ENCODE data around the gene APOH.

The APOH gene

GRCh38 chr17:66228887-66229782 is at the start of gene APOH:
APOH (minus strand) TSS chr17:66229415; CDS start chr17:66229379, 36 bp downstream.
- Histone ChIP-seq H3K9me3 (ENCODE audit: insufficient read depth, low read depth, low read length) (no peaks in the 10 kb centered on the region), H3K36me3 (ENCODE audit: insufficient read depth, low read depth, low read length) (no peaks in the 10 kb centered on the region), H3K4me3 (ENCODE audit: low read length) (no peak within 1 kb of the TSS), H3K4me1 (ENCODE audit: insufficient read depth, low read length) (no peaks in the 10 kb centered on the region), H3K27ac (ENCODE audit: low read length) (no peak within 1 kb of the TSS), H3K27me3 (ENCODE audit: insufficient read depth, low read length) (no peaks in the 10 kb centered on the region), H3K9ac (ENCODE audit: low read depth, low read length) (no peak within 1 kb of the TSS)

- Histone ChIP-seq H3K27me3 (ENCODE audit: insufficient read depth, low read length) (no peaks in the 10 kb centered on the region), H3K9me3 (ENCODE audit: insufficient read depth, low read depth, low read length) (no peaks in the 10 kb centered on the region; the same call in 1 of the 2 replicates), H3K27ac (ENCODE audit: low read length) (no peak overlapping the region), H3K4me3 (ENCODE audit: low read length) (no peak overlapping the region), H3K4me1 (ENCODE audit: insufficient read depth, low read length) (no peaks in the 10 kb centered on the region), H3K9ac (ENCODE audit: low read depth, low read length) (no peak overlapping the region), H3K36me3 (ENCODE audit: insufficient read depth, low read depth, low read length) (no peaks in the 10 kb centered on the region)
Observed at GRCh38 chr17:66277191-66277590, 48.0 kb upstream of the APOH start.

- Histone ChIP-seq H3K4me1 (ENCODE audit: insufficient read depth, low read length) (no peaks in the 10 kb centered on the region), H3K27ac (ENCODE audit: low read length) (no peak overlapping the region), H3K4me3 (ENCODE audit: low read length) (no peak overlapping the region), H3K27me3 (ENCODE audit: insufficient read depth, low read length) (no peaks in the 10 kb centered on the region), H3K9ac (ENCODE audit: low read depth, low read length) (no peak overlapping the region), H3K36me3 (ENCODE audit: insufficient read depth, low read depth, low read length) (no peaks in the 10 kb centered on the region), H3K9me3 (ENCODE audit: insufficient read depth, low read depth, low read length) (no peaks in the 10 kb centered on the region; the same call in 1 of the 2 replicates)
Observed at GRCh38 chr17:66276328-66276937, 47.2 kb upstream of the APOH start.

DNA sequence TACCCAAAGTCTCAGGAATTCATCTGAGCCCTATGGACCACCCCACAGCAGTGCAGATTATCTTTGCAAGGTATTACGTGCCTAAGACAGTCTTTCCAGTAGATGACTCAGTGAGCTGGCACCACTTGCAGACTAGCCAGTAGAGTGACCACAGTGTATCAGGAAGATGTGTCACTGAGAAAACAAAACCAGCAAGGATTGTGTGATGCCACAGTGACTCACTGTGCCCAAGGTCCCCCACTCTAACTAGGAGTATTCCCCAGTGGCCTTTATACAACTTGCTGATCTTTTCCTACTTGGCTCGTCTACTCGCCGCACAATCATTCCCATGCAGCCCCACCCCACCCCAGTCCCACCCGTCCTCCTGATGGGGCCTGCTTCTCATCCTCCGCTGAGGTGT is 46.4 kb upstream of the APOH start:
- Histone ChIP-seq H3K9me3 (ENCODE audit: insufficient read depth, low read depth, low read length) (no peaks in the 10 kb centered on the region; the same call in none of the 2 replicates), H3K27me3 (ENCODE audit: insufficient read depth, low read length) (no peaks in the 10 kb centered on the region), H3K9ac (ENCODE audit: low read depth, low read length) (no peak overlapping the region), H3K36me3 (ENCODE audit: insufficient read depth, low read depth, low read length) (no peaks in the 10 kb centered on the region), H3K4me3 (ENCODE audit: low read length) (no peak overlapping the region), H3K27ac (ENCODE audit: low read length) (no peak overlapping the region), H3K4me1 (ENCODE audit: insufficient read depth, low read length) (no peaks in the 10 kb centered on the region)

DNA sequence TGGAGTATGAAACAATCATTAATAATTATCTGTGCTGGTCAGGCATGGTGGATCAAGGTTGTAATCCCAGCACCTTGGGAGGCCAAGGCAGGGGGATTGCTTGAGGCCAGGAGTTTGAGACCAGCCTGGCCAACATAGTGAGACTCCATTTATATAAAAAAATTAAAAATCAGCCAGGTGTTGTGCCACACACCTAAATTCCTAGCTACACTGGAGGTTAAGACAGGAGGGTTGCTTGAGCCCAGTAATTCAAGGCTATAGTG is 44.3 kb upstream of the APOH start:
- Histone ChIP-seq H3K4me1 (ENCODE audit: insufficient read depth, low read length) (no peaks in the 10 kb centered on the region), H3K9me3 (ENCODE audit: insufficient read depth, low read depth, low read length) (peaks cover 6% of the 10 kb centered on the region), H3K4me3 (ENCODE audit: low read length) (no peak overlapping the region), H3K9ac (ENCODE audit: low read depth, low read length) (no peak overlapping the region), H3K36me3 (ENCODE audit: insufficient read depth, low read depth, low read length) (no peaks in the 10 kb centered on the region), H3K27me3 (ENCODE audit: insufficient read depth, low read length) (no peaks in the 10 kb centered on the region), H3K27ac (ENCODE audit: low read length) (no peak overlapping the region)

GRCh38 chr17:66272811-66273585 is 43.8 kb upstream of the APOH start:
- Histone ChIP-seq H3K27ac (ENCODE audit: low read length) (no peak overlapping the region), H3K9ac (ENCODE audit: low read depth, low read length) (no peak overlapping the region), H3K27me3 (ENCODE audit: insufficient read depth, low read length) (no peaks in the 10 kb centered on the region), H3K9me3 (ENCODE audit: insufficient read depth, low read depth, low read length) (peaks cover 6% of the 10 kb centered on the region), H3K4me3 (ENCODE audit: low read length) (no peak overlapping the region), H3K36me3 (ENCODE audit: insufficient read depth, low read depth, low read length) (no peaks in the 10 kb centered on the region), H3K4me1 (ENCODE audit: insufficient read depth, low read length) (no peaks in the 10 kb centered on the region)

- peaks cover 6% of the 10 kb centered on the region for H3K9me3 ChIP-seq (ENCODE audit: insufficient read depth, low read depth, low read length)
- no peaks in the 10 kb centered on the region for H3K4me1 ChIP-seq (ENCODE audit: insufficient read depth, low read length)
- H3K36me3 ChIP-seq (ENCODE audit: insufficient read depth, low read depth, low read length): no peaks in the 10 kb centered on the region
- H3K27me3 ChIP-seq (ENCODE audit: insufficient read depth, low read length): no peaks in the 10 kb centered on the region
- no peak overlapping the region for H3K9ac ChIP-seq (ENCODE audit: low read depth, low read length)
- H3K27ac ChIP-seq (ENCODE audit: low read length): no peak overlapping the region
- H3K4me3 ChIP-seq (ENCODE audit: low read length): no peak overlapping the region
Observed at GRCh38 chr17:66271512-66271911, 42.3 kb upstream of the APOH start.

DNA sequence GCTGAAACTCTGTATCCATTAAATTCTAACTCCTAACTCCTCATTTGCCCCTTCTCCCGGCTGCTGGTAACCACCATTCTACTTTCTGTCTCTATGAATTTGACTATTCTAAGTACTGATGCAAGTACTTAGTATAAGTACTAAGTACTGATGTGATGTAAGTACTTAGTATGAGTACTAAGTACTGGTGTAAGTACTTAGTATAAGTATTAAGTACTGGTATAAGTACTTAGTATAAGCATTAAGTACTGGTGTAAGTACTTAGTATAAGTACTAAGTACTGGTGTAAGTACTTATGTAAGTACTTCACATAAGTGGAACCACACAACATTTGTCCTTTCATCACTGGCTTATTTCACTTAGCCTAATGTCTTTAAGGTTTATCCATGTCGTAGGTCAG is 40.9 kb upstream of the APOH start:
- Histone ChIP-seq H3K36me3 (ENCODE audit: insufficient read depth, low read depth, low read length) (no peaks in the 10 kb centered on the region), H3K4me3 (ENCODE audit: low read length) (no peak overlapping the region), H3K27me3 (ENCODE audit: insufficient read depth, low read length) (no peaks in the 10 kb centered on the region)

DNA sequence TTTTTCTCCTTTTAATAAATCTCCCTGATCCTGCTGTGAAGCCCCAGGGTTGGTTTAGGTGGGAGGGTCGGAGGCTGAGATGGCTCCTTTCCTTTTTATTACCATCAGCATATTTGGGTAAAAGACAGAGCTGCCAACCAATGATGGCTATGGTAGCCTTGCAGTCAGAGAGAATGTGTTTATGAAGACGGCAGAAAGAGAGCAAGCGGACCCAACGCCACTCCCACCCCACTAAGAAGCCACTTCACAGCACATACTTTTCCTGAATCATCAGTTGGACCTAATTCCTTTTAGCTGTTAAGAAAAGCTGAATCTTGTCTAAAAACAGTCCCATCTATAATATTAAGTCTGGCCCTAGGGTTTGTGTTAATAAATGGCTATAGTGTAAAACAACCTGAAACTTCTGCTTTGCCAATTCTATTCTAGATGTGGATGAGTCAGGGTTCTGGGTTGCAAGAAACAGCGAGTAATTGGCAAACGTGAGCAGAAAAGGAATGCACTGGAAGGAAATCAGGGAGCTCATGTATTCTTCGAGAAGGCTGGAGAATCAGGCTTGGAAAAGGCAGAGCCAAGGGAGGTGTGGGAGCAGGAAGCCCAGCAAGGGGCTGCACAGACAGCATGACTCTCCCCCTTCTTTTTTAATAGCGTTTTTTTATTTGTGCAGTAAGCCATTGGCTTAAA is 39.2 kb upstream of the APOH start:
- no peak overlapping the region for H3K27ac ChIP-seq (ENCODE audit: low read length)
- H3K36me3 ChIP-seq (ENCODE audit: insufficient read depth, low read depth, low read length): no peaks in the 10 kb centered on the region
- no peaks in the 10 kb centered on the region for H3K27me3 ChIP-seq (ENCODE audit: insufficient read depth, low read length)
- no peak overlapping the region for H3K9ac ChIP-seq (ENCODE audit: low read depth, low read length)
- no peak overlapping the region for H3K4me3 ChIP-seq (ENCODE audit: low read length)
- H3K9me3 ChIP-seq (ENCODE audit: insufficient read depth, low read depth, low read length): peaks cover 6% of the 10 kb centered on the region; the same call in 1 of the 2 replicates
- no peaks in the 10 kb centered on the region for H3K4me1 ChIP-seq (ENCODE audit: insufficient read depth, low read length)

More for the DNA sequence above, 40.9 kb upstream of the APOH start:
- H3K4me1 ChIP-seq (ENCODE audit: insufficient read depth, low read length): no peaks in the 10 kb centered on the region
- peaks cover 6% of the 10 kb centered on the region for H3K9me3 ChIP-seq (ENCODE audit: insufficient read depth, low read depth, low read length)
- no peak overlapping the region for H3K9ac ChIP-seq (ENCODE audit: low read depth, low read length)
- no peak overlapping the region for H3K27ac ChIP-seq (ENCODE audit: low read length)

- no peak overlapping the region for H3K4me3 ChIP-seq (ENCODE audit: low read length)
Observed at GRCh38 chr17:66264696-66265095, 35.5 kb upstream of the APOH start.

DNA sequence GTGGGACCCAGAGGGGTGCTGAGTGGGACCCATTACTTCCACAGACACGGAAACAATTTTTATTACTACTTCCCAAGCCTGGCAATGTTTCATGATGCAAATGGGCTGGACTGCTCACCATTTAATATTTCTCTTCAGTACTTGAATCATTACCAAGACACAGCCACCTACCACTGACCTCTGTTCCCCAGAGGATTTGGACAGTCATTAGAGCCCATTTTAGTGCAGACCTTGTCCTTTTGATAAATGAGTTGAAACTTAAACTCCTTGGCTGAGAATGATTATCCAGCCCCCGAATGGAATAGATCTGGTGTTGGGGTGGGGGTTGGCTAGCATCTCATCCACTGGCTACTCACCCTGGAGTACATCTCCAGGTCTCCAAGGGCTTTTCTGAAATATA is 33.6 kb upstream of the APOH start:
- Histone ChIP-seq H3K9ac (ENCODE audit: low read depth, low read length) (no peak overlapping the region), H3K9me3 (ENCODE audit: insufficient read depth, low read depth, low read length) (no peaks in the 10 kb centered on the region), H3K4me1 (ENCODE audit: insufficient read depth, low read length) (no peaks in the 10 kb centered on the region), H3K27me3 (ENCODE audit: insufficient read depth, low read length) (no peaks in the 10 kb centered on the region), H3K36me3 (ENCODE audit: insufficient read depth, low read depth, low read length) (no peaks in the 10 kb centered on the region), H3K27ac (ENCODE audit: low read length) (no peak overlapping the region), H3K4me3 (ENCODE audit: low read length) (no peak overlapping the region)

More at GRCh38 chr17:66264696-66265095, 35.5 kb upstream of the APOH start:
- Histone ChIP-seq H3K4me1 (ENCODE audit: insufficient read depth, low read length) (no peaks in the 10 kb centered on the region), H3K27me3 (ENCODE audit: insufficient read depth, low read length) (no peaks in the 10 kb centered on the region), H3K27ac (ENCODE audit: low read length) (no peak overlapping the region), H3K9me3 (ENCODE audit: insufficient read depth, low read depth, low read length) (no peaks in the 10 kb centered on the region), H3K36me3 (ENCODE audit: insufficient read depth, low read depth, low read length) (no peaks in the 10 kb centered on the region), H3K9ac (ENCODE audit: low read depth, low read length) (no peak overlapping the region)
